Fibroblast of skin of abdomen (primary cell): Measurements from ENCODE around the gene BOD1L2. TPM values are rescaled to one million over a fixed set of nuclear protein-coding genes. Genes with fewer than 3 reads are reported as not detected.

Experiments
- DNase-seq: peaks from one replicate; pipeline ENCODE4 v3.0.0-alpha.2; 2013
- polyA plus RNA-seq, 2 experiments: library from polyadenylated mRNA; unstranded; fragments of 120-200 nt; gene quantifications; one replicate each; pipeline ENCODE4 v1.2.1, GENCODE V29; 2013; ENCODE audit not compliant: insufficient read length in 2 of 2

Gene BOD1L2
- not detected for polyA plus RNA-seq (2013, experiment 1 of 2; ENCODE audit: insufficient read length)
- polyA plus RNA-seq (2013, experiment 2 of 2; ENCODE audit: insufficient read length) = not detected

DNA sequence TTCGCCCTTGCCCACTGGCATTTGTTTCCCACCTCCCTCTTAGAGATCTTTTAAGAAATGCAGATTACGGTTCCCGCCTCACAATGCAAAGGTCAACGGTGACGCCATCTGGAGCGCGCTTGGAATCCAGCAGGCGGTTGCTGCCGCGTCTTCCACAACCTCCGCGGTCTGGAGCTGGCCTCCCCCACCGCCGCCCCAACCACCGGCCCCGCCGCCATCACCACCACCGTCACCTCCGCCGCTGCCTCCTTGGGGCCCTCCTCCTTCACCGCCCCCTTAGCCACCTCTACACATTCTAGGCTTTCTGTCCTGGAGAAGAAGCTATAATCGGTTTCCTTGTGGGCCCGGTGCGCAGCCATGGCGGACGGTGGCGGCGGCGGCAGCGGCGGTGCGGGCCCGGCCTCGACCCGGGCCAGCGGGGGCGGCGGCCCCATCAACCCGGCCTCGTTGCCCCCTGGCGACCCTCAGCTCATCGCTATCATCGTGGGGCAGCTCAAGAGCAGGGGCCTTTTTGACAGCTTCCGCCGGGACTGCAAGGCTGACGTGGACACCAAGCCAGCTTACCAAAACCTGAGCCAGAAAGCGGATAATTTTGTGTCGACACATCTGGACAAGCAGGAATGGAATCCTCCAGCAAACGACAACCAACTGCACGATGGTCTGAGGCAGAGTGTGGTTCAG, at the start of gene BOD1L2:
TSS of gene BOD1L2 (plus strand) at position 132 of the 681 bp plus-strand sequence. CDS start at position 358, 226 bp downstream.
- no peak for DNase-seq

DNA sequence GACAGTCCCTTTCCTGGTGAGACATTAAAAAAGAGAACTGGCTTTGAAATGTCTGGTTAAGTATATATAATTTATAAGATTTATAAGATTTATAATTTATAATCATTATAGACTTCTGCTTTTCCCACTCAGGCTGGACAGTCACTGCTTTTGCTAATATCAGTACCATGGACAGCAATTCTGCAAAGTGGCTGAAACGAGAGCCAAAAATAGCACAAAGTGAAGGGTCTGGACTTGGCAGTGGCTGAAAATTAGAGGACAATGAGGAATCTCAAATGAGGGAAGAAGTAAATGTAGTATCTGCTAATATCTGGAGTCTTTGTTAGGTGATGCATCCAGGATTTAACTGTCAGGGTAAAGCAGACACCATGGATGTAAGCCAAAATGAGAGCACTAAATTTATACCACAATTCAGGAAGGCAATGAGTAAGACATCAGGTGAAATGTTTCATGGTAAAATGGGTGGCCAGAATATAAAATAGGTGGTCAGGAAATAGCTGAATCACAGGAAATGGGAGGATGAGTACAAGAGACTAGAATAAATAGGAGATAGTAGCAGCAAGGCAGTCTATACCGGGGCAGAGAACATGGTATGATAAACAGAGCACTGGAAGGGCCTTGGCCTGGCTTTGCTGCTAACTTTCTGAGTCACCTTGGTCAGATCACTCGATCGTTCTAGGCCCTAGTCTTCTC, 39.6 kb upstream of the BOD1L2 start:
- peak; percentile 26 for DNase-seq

DNA sequence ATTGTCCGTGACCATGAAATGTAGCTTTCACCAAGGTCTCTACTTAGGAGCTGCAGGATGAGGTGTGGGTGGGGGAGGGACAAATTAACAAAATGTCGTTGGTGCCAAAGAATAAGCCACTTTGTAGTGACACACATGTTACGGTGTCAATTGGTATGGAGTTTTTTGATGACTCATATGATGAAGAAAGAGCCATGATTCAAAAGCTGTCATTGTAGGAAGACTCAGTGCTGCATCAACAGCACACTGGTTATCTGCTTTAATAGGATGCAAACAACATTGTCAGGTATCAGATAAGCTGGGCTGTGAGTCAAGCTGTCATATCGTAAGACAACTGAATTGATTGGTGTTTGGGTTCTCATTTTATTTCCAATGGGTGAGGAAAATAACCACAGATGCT, 36.6 kb upstream of the BOD1L2 start:
- DNase-seq = no peak

DNA sequence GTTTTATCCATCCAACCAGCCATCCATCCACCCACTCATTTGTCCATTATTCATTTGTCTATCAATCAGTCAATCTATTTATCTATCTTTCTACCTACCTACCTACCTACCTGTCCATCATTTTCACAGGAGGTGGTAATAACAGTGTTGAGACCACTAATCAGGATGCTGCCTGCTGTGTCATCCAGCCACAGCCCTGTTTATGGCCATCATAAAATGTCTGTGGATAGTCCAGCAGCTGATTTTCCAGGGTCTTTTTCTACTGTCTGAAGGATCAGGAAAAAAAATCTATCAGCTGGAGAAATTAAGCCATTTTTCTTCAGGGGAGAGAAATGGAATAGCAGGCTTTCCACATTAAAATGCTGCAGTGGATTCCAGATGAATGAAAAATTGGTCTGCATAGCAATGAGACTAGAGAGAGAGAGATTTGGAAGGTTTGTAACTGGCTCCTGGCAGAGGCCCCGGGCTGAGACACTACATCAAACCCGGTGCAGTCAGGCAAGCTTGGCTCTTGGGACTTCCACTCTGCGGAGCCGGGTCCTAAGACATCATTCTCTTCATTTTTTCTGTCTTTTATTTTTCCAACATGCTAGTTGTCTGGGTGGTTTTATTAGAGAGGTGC, 33.0 kb upstream of the BOD1L2 start:
- no peak for DNase-seq

DNA sequence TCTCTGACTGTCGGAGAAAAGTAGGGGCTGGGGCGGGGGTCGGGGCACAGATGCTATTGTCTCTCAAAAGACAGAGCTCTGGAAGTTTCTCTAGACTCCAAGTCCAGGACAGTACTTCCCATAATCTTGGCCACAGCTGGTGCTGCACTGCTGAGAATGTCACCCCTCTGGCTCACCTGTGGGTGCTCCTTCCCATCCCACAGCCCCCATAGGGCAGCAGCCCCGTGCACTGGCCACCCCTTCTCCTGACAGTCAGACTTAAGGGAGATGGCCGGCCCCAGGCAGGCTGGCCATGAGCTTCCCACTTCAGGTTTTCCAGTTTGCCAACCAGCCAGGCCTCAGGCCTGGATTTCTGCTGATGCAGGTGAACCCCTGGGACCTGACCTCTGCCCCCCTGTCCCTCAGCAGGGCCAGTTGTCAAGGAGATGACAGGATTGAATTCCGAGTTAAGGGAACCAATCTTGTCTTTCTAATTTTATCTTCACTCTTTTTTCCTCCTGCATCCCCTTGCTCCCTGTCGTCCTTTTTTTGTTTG, 30.2 kb upstream of the BOD1L2 start:
- no peak for DNase-seq

DNA sequence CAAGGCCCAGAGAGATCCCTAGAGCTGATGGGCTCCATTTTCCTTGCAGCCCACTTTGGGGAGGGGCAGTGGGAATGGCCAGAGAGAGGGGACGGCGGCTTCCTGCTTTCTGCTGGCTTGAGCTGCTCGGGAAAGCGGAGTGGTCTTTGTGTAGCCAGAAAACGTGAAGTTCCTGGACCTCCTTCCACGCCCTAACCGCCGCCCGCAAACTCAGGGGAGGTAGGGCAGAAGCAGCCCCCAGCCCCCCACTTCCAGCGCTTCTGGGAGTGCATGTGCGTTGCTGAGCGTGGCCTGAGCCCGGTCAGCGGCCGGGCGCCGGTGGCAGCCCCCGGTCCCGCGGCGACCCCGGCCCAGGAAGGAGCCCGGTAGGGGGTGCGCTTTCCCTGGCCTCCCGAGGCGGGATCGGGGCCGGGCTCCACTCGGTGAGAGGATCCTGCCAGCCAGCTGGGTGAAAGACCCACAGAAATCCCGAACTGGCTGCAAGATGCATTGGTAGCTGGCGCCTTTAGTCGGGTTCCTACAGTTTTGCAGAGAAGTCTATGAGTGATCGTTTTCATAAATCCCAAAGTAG, 25.3 kb upstream of the BOD1L2 start:
- DNase-seq = no peak

DNA sequence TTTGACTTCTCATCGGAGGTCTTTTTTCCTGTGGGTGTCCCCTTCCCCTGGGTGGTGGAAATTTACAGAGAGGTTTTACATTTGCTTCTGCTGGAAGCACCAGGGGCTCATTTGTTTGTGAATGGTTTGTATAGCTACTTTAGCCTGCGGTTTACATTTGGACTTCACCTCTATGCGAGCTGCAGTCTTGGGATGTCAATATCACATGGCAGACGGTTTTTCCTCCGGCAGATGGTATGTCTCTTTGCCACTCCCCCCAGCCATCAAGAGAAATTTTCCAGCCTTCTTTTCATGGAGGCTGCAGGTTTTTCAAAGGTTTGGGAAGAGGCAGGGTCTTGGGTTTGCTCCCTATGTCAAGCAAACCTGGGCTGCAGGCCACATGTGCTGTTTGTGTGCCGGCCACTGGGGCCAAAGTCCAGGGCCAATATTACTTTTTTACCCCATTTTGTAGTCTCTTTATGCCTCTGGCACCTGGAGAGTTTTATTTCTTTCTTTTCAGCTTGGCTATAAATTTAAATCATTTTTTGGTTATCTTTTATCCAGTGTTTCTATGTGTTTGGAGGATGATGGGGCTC, 23.9 kb upstream of the BOD1L2 start:
- DNase-seq = no peak

DNA sequence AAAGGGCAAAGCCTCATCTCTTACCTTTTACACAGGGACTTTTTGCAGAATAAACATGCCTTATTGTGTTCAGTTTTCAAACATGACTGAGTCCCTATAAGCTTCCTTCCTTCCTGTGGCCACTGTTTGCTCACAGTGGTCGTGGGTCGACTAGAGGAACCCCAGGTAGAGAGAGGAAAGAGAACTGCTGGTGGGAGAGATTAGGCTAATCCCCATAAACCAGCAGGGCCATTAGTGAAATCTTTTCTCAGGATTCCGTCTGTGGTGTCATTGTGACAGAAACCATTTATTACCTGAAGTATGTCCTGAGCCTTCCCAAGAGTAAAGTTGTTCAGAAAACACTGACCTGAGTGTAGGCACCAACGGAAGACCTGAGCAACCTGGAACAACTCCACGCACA, 21.3 kb upstream of the BOD1L2 start:
- DNase-seq = no peak

DNA sequence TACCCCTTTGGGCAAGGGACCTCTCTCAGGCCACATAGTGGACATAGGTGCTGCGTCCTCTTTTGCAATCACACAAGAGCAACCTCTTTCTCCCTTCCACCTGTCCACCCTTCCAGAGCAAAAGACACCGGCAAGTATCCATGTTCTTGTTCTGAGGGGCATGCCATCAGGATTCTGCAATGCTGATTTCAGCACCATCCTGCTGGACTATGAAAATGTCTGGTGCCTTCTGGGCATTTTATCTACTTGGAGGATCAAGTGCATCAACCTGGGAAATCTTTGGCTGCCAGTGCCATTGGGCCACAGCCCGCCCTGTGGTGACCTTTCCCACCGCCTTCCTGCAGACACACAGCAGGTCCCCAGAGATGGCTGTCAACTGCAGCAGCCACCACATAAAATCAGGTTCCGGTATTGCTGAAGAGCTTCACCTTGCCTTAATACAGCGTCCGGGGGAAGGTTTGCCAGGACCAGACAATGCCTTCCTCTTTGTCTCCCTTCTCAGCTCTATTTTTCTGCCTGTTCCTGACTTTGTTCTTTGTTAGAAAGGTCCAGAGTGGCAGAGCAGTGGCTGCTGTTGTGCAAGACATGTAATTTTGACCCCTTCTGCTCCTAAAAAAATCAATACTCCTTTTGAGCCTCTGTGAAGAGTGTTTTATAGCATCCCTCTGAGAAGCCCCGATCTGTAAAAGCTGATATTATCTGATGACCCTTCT, 18.5 kb upstream of the BOD1L2 start:
- DNase-seq = no peak

DNA sequence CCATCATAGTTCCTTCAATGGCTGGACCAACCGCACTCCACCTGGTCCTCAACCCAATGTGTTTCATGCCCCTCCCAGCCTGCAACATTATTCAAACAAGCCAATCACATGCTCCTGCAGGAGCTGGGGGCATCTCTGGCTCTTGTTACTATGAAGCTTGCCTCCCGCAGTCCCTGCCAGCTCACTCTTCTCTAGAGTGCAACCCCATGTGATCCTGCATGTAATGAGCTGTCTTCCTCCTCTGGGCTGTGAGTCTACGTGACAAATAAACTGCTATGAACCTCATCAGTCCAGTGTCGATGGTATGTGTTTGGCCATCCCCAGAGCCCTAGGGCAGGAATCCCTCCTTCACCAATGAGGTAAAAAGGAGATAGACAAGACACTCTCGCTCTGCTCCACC, 15.8 kb upstream of the BOD1L2 start:
- no peak for DNase-seq

DNA sequence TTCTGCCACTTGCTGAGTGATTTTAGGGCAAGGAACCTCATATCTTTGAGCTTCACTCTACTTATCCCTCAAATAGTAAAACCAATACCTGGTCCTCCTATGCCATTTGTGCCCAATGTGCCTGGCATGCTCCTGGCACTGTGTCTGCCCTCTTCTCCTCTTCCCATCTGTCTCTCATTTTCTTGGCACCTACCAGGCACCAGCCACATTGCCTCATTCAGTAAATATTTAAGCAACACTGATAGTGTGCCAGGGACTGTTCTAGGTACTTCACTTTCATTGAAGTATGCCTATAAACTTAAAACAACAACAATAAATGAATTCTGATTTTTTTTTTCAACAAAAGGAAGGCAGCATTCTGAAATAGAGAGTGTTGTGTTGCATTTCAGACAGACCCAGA, 15.1 kb upstream of the BOD1L2 start:
- DNase-seq = no peak

DNA sequence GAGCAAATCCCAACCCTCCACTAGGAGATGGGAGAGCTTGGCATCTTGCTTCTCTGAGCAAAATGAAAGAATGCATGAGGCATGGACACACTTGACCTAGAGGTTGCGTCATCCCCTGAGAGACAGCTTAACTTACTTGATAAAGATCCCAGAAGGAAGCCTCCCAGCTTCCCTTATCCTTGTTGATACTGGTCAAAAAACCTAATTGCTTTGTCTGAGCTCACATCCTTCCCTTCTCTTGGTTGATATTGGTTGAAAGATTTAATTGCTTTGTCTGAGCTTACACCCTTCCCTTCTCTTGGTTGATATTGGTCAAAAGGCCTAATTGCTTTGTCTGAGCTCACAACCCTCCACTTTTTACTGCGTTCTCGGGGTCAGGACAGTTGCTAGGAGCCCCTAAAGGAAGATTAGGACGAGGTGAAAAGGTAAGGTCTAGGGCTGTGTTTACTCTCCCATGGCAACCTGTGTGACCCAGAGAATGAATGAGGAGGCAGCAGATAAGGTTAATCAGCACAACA, 12.2 kb upstream of the BOD1L2 start:
- no peak for DNase-seq

DNA sequence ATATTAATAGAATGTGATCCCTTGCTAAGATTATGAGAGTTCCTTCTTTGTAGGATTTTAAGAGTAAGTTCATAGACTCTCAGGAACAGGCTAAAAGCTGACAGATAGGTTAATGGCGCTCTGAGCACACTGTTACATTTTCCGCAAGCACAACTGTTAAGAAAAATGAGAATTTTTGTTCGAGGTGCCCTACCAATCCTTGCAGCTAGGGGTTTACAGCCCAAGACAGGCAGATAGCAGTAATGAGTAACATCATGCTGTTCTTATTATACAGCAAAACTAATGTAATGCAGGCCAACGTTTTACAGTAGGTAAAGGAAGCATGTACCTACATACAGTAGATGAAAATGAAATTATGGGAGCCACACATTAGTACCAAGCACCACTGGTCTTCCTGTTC, 11.2 kb upstream of the BOD1L2 start:
- no peak for DNase-seq

DNA sequence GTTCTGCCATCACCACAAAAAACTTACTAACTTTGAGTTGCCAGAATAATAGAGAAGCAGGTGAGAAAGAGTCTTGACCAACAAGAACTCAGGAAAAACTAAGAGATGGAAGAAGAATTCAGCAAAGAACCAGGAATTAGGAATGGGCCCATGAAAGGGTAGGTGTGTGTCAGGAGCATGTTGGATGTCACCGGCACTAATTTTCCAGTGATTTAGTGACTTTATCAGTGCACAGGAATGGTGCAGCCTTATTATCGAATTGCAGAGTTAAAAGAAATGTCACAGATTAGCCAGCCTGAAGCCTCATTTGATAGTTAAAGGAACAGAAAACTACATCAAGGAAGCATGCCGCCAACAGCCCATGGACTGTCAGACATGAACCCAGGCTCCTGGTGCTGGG, 9.0 kb upstream of the BOD1L2 start:
- DNase-seq = no peak

DNA sequence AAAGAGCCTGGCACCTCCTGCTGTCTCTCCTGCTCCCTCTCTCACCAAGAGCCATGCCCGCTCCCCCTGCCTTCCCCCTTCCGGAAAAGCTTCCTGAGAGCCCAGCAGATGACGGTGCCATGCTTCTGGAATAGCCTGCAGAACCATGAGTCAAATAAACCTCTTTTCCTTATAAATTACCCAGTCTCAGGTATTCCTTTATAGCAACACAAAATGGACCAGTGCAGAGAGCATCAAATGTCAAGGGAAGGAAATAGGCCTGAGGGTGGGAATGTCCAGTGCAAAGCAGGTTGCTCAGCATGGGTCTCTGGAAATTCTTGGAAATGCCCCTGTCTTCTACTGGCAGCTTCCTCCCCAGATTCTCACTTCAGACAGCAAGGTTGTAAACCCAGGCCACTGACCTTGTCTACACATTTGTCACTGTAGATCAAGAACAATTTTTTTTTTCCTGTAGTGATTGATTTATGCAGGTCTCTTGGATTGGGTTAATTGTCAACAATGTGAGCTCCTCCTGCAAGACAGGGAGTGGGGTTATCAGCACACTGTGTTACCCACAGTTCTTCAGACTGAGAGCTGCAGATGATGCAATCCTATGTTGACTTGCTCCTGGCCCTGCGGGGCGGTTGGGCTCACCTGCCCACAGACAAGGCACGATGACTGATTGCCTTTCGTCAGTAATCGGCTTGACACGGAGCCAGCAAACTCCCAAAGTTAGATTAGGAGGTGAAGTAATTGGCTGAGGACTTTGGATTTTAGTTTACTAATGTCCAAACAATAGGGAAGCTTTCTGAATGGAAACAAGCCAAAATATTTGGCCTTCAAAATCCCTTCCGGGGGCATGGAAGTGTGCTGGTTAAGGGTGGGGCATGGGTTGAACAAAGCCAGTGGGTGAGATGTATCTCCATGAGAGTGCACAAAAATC, 5.4 kb upstream of the BOD1L2 start:
- DNase-seq = no peak

DNA sequence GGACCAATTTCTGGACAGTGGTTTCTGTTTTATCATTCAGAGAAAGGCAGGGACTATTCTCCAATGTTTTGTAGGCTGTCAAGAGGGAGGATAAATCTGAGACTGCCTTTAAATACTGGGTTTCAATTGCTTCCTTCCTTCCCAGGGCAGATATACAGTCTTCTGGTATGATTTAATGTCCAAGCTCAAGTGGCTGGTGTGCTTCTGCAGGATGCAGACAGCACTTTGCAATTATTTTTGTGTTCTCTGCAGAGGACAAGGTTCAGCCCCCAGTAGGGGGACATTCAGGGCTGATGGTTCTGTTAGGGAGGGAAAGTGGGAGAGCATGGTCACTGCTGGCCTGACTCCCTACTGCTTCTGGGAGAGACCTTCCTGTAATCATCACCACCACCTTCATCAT, 4.6 kb upstream of the BOD1L2 start:
- no peak for DNase-seq

DNA sequence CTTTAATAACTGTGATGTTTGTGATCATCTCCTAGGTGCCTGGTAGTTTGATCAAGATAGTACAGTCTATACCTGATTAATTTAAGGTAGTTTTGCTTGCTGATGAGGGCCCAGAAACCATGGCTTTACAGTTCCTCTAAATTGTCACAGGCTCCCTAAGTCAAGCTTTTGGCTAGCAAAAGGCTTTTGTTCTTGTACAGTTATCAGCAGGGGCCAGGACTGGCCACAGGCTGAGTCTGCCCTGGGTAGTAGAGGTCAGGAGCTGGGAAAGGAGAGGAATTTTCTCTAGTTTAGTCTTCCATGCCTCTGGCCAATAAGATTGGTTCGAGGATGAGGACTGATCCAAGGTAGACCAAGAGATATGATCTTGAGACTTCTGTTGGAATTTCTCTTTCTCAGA, 3.6 kb upstream of the BOD1L2 start:
- DNase-seq = no peak

DNA sequence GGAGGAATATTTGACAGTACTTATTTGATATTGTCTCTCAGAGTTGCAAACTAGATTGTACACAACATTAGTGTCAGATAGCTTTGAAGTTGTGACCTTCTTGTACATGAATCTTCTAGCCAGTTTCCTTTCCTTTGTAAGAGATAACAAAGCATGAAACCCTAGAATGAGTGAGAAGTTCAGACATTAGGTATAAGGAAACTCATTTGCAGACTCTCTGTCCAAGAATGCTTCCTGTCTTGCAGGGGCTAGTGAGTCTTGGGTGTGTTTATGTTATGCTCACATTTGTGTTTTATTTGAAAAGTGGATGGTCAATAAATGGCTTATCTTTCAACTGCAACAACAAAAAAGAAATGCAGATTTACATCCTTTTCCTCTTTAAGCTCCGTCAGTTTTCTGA, 1.4 kb downstream of the BOD1L2 start:
- DNase-seq = no peak

DNA sequence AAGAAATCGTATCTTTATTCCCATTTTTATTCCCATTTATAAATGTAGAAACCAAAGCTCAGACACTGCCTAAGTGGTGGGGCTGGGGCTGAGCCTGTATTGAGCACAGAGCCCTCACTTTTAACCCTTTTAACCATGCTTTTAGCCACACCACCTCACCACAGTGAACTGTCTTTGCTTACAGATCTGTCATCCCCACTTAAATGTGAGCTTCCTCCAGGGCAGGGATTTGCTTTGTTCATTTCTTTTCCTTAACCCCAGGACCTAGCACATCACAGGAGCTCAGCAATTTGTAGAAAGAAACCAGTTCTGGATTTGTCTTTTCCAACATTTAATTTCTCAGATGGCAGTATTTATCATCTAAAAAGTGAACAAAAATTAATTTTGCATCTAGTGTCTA, 2.2 kb downstream of the BOD1L2 start:
- no peak for DNase-seq

DNA sequence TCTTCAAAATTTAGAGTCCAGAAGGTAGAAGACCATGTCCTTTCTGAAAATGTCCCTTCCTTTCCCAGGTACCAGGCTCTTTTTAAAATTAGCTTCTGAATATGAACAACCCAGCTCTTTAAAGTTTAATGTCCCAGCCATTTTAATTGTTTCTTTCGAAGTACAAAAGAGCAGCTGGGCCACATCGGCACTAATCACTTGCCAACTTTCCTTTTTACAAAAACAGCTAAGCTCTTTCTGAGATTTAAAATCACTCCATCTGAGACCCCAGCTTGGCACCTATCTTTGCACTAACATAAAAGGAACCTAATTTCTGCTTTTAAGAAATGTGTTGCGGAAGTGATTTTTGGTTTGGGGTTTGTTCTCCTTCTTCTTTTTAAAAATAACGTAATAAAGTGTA, 2.6 kb downstream of the BOD1L2 start:
- DNase-seq = no peak

DNA sequence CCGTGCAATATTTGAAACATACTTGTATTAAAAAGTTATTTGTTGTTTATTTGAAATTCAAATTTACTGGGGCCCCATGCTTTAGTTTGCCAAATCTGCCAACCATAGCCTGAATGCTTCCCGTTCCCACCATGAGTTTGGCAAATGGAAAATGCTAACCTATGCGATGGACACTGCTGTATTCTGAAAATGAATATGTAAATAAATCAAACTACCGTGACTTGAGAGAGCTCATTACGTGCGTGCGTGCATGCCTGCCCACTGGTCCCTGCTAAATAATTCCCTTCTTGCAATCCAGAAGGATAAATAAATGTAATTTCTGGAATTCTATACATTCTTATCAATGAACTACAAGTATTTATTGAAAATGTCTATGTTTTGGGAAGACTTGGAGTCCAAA, 3.2 kb downstream of the BOD1L2 start:
- no peak for DNase-seq
